Measurements from ENCODE around the gene TSEN54. TPM values are rescaled to one million over a fixed set of nuclear protein-coding genes. Genes with fewer than 3 reads are reported as not detected.

The TSEN54 gene
- total RNA-seq, 1 experiment from 2014 or later: 44.5 TPM

GRCh38 chr17:75475851-75476250 is 40.5 kb upstream of the TSEN54 start:
- H3K9ac ChIP-seq (ENCODE audit: extremely low read depth, insufficient read length, low read length): no peak overlapping the region

More at GRCh38 chr17:75475851-75476250, 40.5 kb upstream of the TSEN54 start:
- Mint-ChIP-seq H3K27me3 (ENCODE audit: low read depth) (no peaks in the 10 kb centered on the region), H3K27ac (no peak overlapping the region), H3K9me3 (no peaks in the 10 kb centered on the region), H3K4me1 (peaks cover 12 to 15% of the 10 kb centered on the region in 2 experiments), H3K36me3 (ENCODE audit: insufficient read depth in 1 of 3, low read depth in 3 of 3) (peaks cover 5 to 22% (median 14%) of the 10 kb centered on the region in 3 experiments; a peak in 5 of 7 replicates), H3K4me3 (no peak overlapping the region)
- Histone ChIP-seq H3K4me2 (ENCODE audit: insufficient read depth, insufficient read length, low read length) (no peak overlapping the region), H2BK120ac (ENCODE audit: low read depth, low read length, poor library complexity, severe bottlenecking) (no peak overlapping the region), H2BK12ac (ENCODE audit: insufficient read length, low read depth, low read length) (no peak overlapping the region), H3T11ph (ENCODE audit: low read length) (no peak overlapping the region), H3K79me1 (ENCODE audit: insufficient read depth, low read depth, low read length, poor library complexity, severe bottlenecking) (no peaks in the 10 kb centered on the region), H2AFZ (ENCODE audit: low read length) (no peak overlapping the region), H2AK5ac (ENCODE audit: insufficient read length, low read length) (no peak overlapping the region), H3K56ac (ENCODE audit: insufficient read length, low read depth, low read length) (no peak overlapping the region), H3K4me1 (ENCODE audit: insufficient read depth, low read length) (no peaks in the 10 kb centered on the region), H4K8ac (replicated peaks; ENCODE audit: insufficient read length, low read depth, low read length) (no peak overlapping the region), H3K4ac (ENCODE audit: low read depth, low read length) (no peak overlapping the region), H3K23me2 (ENCODE audit: insufficient read length, low read depth, low read length, poor library complexity, severe bottlenecking) (no peaks in the 10 kb centered on the region), H2BK20ac (ENCODE audit: low read depth, low read length, poor library complexity, severe bottlenecking) (no peak overlapping the region), H3K9me3 (ENCODE audit: control insufficient read depth, low read depth, low read length) (no peaks in the 10 kb centered on the region), H3K14ac (ENCODE audit: insufficient read depth, low read length) (no peak overlapping the region), H4K5ac (ENCODE audit: insufficient read length, low read depth, low read length) (no peak overlapping the region), H4K20me1 (ENCODE audit: control insufficient read depth, insufficient read depth, insufficient read length) (no peaks in the 10 kb centered on the region), H3K18ac (ENCODE audit: insufficient read length, low read depth, low read length) (no peak overlapping the region), H3K23ac (ENCODE audit: insufficient read length, low read depth, low read length) (no peak overlapping the region), H3K27ac (ENCODE audit: insufficient read length, low read depth, low read length) (no peak overlapping the region), H4K91ac (ENCODE audit: insufficient read length, low read depth, low read length) (no peak overlapping the region), H3K27me3 (ENCODE audit: insufficient read depth, low read length) (no peaks in the 10 kb centered on the region), H3K79me2 (ENCODE audit: insufficient read depth, low read length) (no peaks in the 10 kb centered on the region), H2BK5ac (ENCODE audit: insufficient read length, low read length) (no peak overlapping the region), H2BK15ac (ENCODE audit: low read depth, low read length) (no peak overlapping the region)
- DNase-seq: no peak
- WGBS (ENCODE audit: extremely low coverage, insufficient read length, low lambda C conversion rate): no CpG with 5 or more reads among the region's 3 CpGs
- no peak for TF ChIP-seq CTCF (conservative IDR thresholded peaks at IDR 0.05)

All from H9 (cell line).